GM18517 (cell line): Measurements from ENCODE around the gene NFIX.

Experiments
- ATAC-seq: cut with Tn5 transposase; IDR thresholded peaks from one replicate; pipeline ENCODE4 v1.9.1; 2021; ENCODE audit warnings: mild to moderate bottlenecking, moderate library complexity; ENCODE audit not compliant: unreplicated experiment

Gene NFIX

GRCh38 chr19:13006431-13007281, 11.4 kb downstream of the NFIX start:
- ATAC-seq: no peak

DNA sequence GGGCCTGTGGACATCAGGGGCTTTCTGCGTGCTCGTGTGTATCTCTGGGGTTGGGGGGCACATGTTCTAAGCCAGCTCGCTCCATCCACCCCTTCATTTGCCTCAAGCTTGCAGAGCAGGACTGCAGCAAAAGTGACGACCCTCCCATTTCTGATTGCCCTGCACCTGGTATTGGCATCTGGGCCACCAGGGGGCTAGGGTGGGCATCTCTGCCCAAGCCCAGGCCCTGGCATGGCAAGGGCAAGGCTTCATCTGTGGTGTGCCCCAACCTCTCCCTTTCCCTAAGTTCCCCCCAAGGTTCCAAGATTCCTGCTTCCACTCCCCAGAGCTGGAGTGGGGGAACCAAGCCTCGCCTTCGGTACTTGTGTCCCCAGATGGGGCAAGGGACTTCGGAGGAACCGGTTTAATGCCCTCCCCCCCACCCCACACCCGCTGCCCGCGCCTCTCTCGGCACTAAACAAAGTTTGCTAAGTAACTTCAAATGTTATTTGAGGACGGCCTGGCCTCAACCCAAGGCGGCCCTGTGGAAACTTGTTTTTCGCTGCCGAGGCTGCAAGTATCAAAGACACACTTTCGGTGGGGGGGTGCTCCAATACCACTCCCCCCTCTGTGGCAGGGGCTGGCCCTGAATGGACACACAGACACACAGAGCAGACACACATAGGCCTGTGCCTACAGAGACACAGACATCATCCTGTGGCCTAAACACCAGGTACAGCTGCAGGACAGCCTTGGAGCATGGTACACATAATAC, 12.2 kb downstream of the NFIX start:
- ATAC-seq: no peak

DNA sequence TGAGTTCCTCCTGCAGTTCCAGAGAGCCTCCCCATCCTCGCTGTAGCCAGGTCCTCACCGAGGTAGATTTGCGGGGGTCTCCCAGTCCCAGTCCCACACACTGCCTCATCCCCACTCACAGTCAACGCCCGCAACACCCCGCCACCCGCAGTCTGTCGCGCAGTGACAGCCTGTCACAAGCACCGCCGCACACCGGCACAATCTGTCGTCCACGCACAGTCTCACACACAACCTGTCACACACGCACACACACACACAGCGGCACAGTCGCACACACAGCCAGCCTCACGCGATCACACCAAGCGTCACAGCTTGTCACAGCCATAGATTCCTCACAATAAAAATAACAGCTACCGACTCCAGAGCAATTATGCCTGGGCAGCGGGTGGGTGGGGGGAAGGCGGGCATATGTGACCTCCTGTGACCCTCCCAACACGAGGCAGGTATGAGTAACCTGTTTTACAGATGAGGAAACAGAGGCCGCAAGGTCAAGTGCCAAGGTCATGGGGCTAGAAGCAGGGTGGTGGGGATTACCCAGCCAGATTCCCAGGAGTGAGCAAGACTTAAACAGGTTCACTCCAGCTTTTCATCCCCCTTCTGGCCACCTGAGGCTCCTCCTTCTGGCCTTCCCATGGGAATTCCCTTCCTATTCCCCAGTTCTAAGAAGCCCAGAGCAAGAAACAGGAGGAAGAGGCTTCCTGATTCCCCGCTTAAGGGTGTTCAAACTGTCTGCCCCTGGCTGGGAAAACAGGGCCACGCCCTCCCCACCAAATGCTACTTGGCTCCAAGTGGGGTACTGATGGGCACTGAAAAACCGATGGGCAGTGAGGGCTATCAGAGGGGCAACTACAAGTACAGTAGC, 13.9 kb downstream of the NFIX start:
- no peak for ATAC-seq

GRCh38 chr19:13010038-13010991, 15.0 kb downstream of the NFIX start:
- ATAC-seq: no peak

- no peak for ATAC-seq
Measured at GRCh38 chr19:13010992-13011652, 15.8 kb downstream of the NFIX start.

GRCh38 chr19:13011653-13012389, 16.5 kb downstream of the NFIX start:
- ATAC-seq: no peak

DNA sequence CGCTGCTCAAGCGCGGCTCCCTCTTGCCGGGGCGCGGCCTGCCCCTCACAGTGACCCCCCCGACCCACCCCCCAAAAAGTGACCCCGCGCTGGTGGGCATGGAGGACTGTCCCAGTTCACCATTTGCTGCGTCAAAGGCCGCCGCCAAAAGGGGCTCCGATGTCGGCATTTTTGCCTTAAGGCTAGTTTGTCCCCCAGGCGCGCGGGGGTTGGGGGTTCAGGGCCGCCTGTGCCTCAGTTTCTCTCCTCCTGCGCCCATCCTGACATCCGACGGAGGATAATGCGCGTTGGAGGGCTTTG, 17.1 kb downstream of the NFIX start:
- ATAC-seq: no peak

DNA sequence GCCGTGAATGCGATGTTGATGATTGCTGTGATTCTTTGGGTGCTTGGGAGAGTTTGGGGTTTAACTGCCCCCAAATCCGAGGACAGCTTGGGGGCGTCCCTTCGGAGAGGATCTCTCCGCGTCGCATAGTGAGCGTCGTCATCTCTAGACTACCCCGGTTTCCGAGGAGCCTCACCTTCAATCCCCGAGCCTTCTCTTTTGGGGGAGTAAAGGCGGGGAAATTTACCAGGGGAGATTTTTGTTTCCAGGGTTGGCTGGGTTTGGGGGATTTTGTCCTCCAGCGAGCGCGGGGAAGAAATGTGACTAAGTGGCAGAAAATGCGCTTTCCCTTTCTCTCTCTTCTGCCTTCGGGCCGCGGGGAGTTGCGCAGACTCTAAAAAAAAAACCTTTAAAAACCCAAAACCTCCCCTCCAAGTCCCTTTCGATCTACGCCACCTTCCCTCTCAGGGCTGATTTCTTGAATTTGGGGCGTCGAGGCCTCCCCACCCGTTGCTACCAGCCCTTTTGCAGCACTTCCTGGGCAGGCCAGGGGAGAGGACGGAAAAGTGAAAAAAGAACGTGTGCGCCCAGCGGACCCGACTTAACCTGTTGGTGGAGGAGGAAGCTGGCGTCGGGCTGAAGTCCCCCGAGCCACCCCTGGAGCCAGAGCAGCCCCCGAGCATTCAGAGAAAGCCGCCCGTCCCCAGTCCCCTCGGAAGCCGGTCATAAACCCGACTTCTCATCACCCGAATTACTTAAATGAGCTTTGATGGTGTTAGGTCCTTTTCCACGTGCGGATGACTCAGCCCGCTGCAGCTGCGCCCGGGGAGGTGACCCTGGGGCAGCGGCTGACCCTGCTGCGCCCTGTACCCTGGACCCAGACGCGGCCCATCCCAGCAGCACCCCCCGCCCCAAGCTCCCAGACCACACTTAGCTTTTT, 17.7 kb downstream of the NFIX start:
- no peak for ATAC-seq

- no peak for ATAC-seq
Measured at GRCh38 chr19:13013649-13014048, 18.4 kb downstream of the NFIX start.

DNA sequence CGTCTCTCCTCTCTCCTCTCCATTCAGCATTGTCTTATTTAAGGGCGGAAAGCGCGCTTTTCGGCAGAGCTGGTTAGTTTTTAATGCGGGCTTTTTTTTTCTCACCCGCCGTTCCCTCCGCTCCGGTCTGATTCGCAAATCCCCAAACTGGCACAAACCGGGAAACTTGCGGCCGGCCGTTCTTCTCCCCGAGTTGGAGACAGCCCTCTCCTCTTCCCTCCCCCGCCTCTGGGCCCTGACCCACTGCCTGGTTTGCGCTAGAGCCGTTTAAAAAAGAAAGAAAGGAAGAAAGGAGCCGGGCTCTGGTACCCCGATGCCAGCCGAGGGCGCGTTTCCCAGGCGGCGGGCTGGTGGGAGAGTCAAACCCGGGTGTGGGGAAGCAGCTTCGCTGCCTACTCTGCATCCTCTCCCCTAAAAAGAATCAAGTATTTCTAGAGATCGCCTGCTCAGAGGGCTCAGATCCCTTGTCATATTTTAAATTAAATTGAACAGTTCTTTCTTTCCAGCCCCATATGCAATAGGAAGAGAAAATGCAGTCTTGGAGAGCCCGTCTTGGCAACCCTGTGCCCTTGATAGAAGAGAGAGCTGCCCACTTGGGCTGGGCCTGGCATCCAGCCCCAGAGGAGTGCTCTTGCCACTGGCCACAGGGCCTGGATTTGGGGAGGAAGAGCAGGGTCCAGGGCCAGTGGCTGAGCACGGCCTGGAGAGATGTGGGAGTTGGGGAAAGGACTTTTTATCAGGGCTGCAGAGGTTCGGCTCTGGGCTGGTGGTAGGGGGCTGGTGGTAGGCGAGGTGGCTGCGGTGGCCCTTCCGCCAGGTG, 19.0 kb downstream of the NFIX start:
- ATAC-seq: no peak

DNA sequence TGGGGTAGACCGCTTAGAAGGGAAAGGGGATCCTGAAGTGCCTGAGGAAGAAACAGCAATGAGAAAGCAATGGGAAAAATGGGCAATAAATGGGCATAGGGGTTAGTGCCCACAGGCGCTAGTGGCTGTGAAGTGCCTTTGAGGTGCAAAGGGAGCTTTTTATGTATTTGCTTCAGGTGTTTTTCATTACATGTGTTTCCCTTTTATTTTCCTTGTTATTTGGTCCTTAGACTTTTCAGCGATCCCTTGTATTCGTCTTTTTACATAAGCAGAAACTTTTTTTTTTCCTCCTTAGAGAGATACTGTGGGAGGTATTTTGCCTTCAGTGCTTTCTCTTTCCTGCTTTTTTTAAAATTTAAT, 19.6 kb downstream of the NFIX start:
- no peak for ATAC-seq

DNA sequence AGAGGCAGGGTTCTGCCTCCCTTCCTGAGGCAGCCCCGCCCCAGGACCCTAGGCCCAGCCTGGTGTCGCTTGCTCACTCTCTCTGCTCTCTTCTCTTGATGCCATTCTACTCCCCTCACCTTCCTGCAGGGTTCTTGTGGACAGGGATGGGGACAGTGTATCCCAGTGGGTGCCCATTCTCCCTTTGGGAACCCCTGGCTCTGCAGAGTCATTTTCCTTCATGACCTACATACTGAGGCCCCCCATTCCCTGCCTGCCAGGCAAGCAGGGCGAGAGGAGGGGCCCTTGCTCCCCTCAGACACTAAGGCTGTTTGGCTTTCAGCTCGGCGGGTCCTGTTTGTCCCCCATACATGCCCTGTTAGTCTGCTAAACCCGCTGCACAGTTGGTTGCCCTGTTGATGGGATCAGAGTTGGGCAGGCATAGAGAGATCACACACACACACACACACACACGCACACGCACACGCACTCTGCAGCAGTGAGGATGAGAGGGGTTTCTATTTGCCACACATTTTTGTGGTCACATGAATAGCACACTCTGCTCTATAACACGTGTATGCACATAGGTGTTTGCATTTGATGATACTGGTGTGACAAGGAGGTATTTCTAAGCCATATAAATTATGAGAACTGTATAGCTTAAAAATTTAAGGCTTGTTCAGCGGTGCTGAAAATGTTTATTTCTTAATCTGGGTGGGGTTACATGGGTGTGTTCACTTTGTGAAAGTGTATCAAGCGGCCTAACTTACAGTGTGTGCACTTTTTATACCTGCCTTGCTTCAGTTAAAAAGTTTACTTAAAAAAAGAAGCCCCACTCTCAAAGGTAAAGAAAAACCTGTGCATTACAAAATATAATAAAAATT, 20.3 kb downstream of the NFIX start:
- ATAC-seq: no peak

DNA sequence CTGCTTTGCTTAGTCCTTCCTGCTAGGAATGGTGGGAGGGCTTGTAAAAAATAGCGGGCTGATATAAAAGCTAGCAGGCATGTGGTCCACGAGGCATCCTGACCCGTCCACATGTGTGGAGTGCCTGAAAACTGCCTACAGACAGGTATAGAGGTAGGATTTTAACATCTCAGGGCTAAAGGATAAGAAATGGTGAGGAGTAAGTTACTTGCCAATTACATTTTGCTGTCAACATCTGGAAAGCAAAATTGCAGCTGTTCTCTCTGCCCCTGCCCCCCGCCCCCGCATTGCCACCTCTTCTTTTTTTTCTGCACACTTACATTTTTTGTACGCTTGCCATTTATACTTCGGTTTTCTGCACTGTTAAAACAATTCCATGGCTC, 21.0 kb downstream of the NFIX start:
- ATAC-seq: no peak

DNA sequence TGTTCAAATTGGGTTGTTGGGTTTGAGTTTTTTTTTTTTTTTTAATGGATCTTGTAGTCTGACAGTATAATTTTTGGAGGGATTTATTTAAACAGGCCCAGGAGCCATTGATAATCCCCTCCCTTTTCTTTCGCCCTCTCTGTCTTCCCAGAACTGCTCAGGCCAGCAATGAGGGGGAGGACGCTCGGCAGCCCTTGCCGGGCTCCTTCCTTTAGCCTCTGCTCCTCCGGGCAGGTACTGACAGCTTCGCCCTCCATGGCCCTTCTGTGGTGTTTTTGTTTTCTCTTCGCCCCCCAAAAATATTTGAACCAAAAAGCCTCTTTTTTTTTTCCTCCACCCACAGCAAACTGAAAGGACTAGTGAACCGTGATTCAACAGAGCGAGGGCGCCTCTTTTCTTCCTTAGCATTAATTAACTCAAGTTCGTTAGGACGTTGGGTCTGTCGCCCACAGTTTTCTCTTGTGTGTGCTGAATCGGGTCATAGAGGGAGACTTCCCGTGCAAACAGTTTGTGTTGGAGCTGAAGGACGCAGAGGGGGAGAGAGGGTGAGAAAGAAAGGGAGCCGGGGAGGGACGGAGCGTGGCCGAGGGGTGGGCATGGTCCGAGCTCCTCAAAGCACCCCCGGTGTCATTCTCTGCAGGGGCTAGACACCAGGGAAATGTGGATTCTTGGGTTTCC, 21.5 kb downstream of the NFIX start:
- no peak for ATAC-seq

DNA sequence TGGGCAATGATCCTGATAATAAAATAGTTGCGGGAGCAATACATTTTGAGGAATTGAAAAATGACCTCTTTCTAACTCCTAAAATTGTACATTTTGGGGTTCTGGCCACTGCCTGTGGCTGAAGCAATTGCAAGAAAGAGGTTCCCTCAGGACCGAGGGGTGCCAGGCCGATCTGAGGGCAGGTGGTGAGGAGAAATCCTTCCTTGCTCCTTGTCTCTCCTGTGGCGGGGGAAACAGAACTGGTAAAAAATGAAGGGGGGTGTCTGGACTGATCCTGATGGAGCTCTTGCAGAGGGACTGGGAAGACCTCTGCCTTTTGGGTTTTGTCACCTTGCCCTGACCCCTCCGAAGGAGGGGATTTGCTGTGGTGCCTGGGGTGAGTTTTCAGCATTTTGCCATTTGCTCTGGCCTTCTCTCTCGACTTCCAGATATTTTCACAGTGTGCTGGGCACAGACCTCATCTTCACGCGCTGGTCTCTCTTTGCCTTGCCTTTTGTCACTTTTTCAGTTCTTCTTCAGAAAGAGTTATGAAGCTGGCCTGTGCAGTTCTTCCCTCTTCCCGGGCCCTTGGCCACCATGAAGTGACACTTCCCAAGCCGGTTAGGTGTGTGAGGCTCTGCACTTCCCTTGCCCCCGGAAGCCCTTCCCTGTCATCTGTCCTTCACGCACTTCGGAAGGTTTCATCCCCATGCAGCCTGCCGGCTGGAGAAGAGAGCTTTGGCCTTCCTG, 22.2 kb downstream of the NFIX start:
- no peak for ATAC-seq
